Activated B cell treated with CpG ODN at 0.5 μM for 24 hours (primary cell): ENCODE measurements around the gene SNX9. TPM values are rescaled to one million over a fixed set of nuclear protein-coding genes. Genes with fewer than 3 reads are reported as not detected.

Experiments
- ATAC-seq: fragments of 200-7000 bp; cut with Tn5 transposase; one replicate; pipeline ENCODE4 v1.10.0; 2021; ENCODE audit warnings: low read depth, mild to moderate bottlenecking, moderate library complexity
- CTCF ChIA-PET: fragments of 350-600 bp; sonication (Branson Sonifier 250); formaldehyde crosslinking; loops from one replicate; lab custom pipeline; 2021; ENCODE audit warnings: antibody characterized with exemption; lab: Charles Lee
- POLR2A ChIA-PET: fragments of 350-600 bp; sonication (Branson Sonifier 250); formaldehyde crosslinking; loops from one replicate; lab custom pipeline; 2021; ENCODE audit warnings: antibody characterized with exemption; lab: Charles Lee
- DNase-seq: peaks from one replicate; pipeline ENCODE4 v3.0.0; 2022
- H3K27ac Mint-ChIP-seq: one replicate; pipeline ENCODE4 v1.8.0; 2020; ENCODE audit warnings: mixed read lengths
- H3K27me3 Mint-ChIP-seq: one replicate; pipeline ENCODE4 v1.8.0; 2021; ENCODE audit warnings: mixed read lengths
- H3K36me3 Mint-ChIP-seq: one replicate; pipeline ENCODE4 v1.8.0; 2021; ENCODE audit warnings: low read depth, mixed read lengths
- H3K4me1 Mint-ChIP-seq: one replicate; pipeline ENCODE4 v1.8.0; 2021; ENCODE audit warnings: mixed read lengths
- H3K4me3 Mint-ChIP-seq: one replicate; pipeline ENCODE4 v1.8.0; 2020; ENCODE audit warnings: mild to moderate bottlenecking, mixed read lengths
- H3K9me3 Mint-ChIP-seq: one replicate; pipeline ENCODE4 v1.8.0; 2020; ENCODE audit warnings: mixed read lengths
- intact Hi-C: fragments of 100-400 bp; cut with micrococcal nuclease; formaldehyde crosslinking; loops from one replicate; pipeline ENCODE4 v1.15.1; 2024
- total RNA-seq: library from RNA; stranded (reverse); gene quantifications from 2 replicates; pipeline ENCODE4 v1.2.3, GENCODE V29; 2022
- TF ChIP-seq, protein P1 (sequence below): fragments of 200-600 bp; IDR thresholded peaks from one replicate; pipeline ENCODE4 v1.8.0; 2022; ENCODE audit warnings: antibody characterized with exemption, mild to moderate bottlenecking

SNX9 gene
- total RNA-seq, 1 donor from 2014 or later: 40.0 TPM

- Mint-ChIP-seq H3K36me3 (peaks cover 75% of the 10 kb centered on the region), H3K9me3 (no peaks in the 10 kb centered on the region), H3K27me3 (no peaks in the 10 kb centered on the region), H3K4me3 (no peak overlapping the region), H3K4me1 (peaks cover 32% of the 10 kb centered on the region), H3K27ac (no peak overlapping the region)
- POLR2A ChIA-PET: no interaction called here
- CTCF ChIA-PET: interaction anchor here (1.2 kb wide), 1 partner anchor 19 kb away, joined by 3 read pairs; no protein-coding TSS in a partner anchor
- TF ChIP-seq, protein P1, sequence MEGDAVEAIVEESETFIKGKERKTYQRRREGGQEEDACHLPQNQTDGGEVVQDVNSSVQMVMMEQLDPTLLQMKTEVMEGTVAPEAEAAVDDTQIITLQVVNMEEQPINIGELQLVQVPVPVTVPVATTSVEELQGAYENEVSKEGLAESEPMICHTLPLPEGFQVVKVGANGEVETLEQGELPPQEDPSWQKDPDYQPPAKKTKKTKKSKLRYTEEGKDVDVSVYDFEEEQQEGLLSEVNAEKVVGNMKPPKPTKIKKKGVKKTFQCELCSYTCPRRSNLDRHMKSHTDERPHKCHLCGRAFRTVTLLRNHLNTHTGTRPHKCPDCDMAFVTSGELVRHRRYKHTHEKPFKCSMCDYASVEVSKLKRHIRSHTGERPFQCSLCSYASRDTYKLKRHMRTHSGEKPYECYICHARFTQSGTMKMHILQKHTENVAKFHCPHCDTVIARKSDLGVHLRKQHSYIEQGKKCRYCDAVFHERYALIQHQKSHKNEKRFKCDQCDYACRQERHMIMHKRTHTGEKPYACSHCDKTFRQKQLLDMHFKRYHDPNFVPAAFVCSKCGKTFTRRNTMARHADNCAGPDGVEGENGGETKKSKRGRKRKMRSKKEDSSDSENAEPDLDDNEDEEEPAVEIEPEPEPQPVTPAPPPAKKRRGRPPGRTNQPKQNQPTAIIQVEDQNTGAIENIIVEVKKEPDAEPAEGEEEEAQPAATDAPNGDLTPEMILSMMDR: no peak
- DNase-seq: no peak
- no peak for ATAC-seq
- intact Hi-C loops: no loop called here
Observed at GRCh38 chr6:157892363-157892877, 69.4 kb downstream of the SNX9 start.

GRCh38 chr6:157893238-157893637 lies 70.2 kb downstream of the SNX9 start:
- Mint-ChIP-seq H3K27ac (no peak overlapping the region), H3K27me3 (no peaks in the 10 kb centered on the region), H3K36me3 (peaks cover 75% of the 10 kb centered on the region), H3K9me3 (no peaks in the 10 kb centered on the region), H3K4me1 (peaks cover 27% of the 10 kb centered on the region), H3K4me3 (no peak overlapping the region)
- no peak for DNase-seq
- POLR2A ChIA-PET: no interaction called here
- CTCF ChIA-PET: no interaction called here
- intact Hi-C loops: no loop called here
- peak; percentile 49 for ATAC-seq
- TF ChIP-seq, protein P1: no peak

- intact Hi-C loops: no loop called here
- H3K27ac Mint-ChIP-seq: no peak overlapping the region
- CTCF ChIA-PET: no interaction called here
Observed at GRCh38 chr6:157895585-157895984, 72.5 kb downstream of the SNX9 start.

GRCh38 chr6:157896932-157897331 lies 73.9 kb downstream of the SNX9 start:
- no peaks in the 10 kb centered on the region for H3K27me3 Mint-ChIP-seq
- no peaks in the 10 kb centered on the region for H3K9me3 Mint-ChIP-seq
- ChIA-PET POLR2A (interaction anchor here (0.6 kb wide), 1 partner anchor 70 kb away, joined by 3 read pairs; no protein-coding TSS in a partner anchor), CTCF (no interaction called here)
- DNase-seq (no peak), ATAC-seq (no peak)
- TF ChIP-seq, protein P1: no peak
- H3K27ac Mint-ChIP-seq: no peak overlapping the region
- H3K4me3 Mint-ChIP-seq: no peak overlapping the region
- intact Hi-C loops: no loop called here
- peaks cover 12% of the 10 kb centered on the region for H3K4me1 Mint-ChIP-seq
- peaks cover 79% of the 10 kb centered on the region for H3K36me3 Mint-ChIP-seq

More at GRCh38 chr6:157895585-157895984, 72.5 kb downstream of the SNX9 start:
- ATAC-seq (no peak), DNase-seq (no peak)
- TF ChIP-seq, protein P1: no peak
- peaks cover 79% of the 10 kb centered on the region for H3K36me3 Mint-ChIP-seq
- POLR2A ChIA-PET: no interaction called here
- no peaks in the 10 kb centered on the region for H3K9me3 Mint-ChIP-seq
- H3K27me3 Mint-ChIP-seq: no peaks in the 10 kb centered on the region
- H3K4me1 Mint-ChIP-seq: peaks cover 18% of the 10 kb centered on the region
- H3K4me3 Mint-ChIP-seq: no peak overlapping the region

- no peaks in the 10 kb centered on the region for H3K9me3 Mint-ChIP-seq
- H3K27me3 Mint-ChIP-seq: no peaks in the 10 kb centered on the region
- ChIA-PET CTCF (no interaction called here), POLR2A (interaction anchor here (0.6 kb wide), 1 partner anchor 744 kb away, joined by 8 read pairs; no protein-coding TSS in a partner anchor)
- DNase-seq: no peak
- peaks cover 77% of the 10 kb centered on the region for H3K36me3 Mint-ChIP-seq
- ATAC-seq: no peak
- intact Hi-C loops: no loop called here
- no peak overlapping the region for H3K27ac Mint-ChIP-seq
- H3K4me1 Mint-ChIP-seq: peaks cover 3% of the 10 kb centered on the region
- TF ChIP-seq, protein P1: no peak
- no peak overlapping the region for H3K4me3 Mint-ChIP-seq
Observed at GRCh38 chr6:157898169-157898568, 75.1 kb downstream of the SNX9 start.
